GM19238 (cell line): ENCODE data around the gene EIF6.

ENCODE experiments used
- DNase-seq: peaks from one replicate; pipeline ENCODE4 v3.0.0; 2011; ENCODE audit warnings: low spot score; ENCODE audit not compliant: insufficient read length

Gene EIF6

GRCh38 chr20:35314816-35315631, 30.5 kb upstream of the EIF6 start:
- no peak for DNase-seq

DNA sequence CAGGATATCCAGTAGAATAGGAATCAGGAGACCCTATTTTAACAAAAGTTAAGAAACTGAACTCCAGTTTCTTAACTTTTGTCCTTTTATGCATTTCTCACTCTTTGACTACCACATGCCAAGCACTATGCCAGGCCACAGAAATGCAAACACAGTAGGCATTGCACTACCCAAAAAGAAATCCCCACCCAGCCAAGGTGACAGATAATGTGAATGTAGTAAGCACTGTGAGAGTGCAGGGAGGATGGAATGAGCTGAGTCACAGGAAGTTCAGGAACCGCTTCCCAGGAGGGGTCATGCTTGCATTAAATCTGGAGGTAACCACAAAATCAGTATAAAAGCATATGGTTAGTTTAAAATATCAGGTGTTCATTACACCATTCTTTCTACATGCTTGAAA, 27.7 kb upstream of the EIF6 start:
- no peak for DNase-seq

DNA sequence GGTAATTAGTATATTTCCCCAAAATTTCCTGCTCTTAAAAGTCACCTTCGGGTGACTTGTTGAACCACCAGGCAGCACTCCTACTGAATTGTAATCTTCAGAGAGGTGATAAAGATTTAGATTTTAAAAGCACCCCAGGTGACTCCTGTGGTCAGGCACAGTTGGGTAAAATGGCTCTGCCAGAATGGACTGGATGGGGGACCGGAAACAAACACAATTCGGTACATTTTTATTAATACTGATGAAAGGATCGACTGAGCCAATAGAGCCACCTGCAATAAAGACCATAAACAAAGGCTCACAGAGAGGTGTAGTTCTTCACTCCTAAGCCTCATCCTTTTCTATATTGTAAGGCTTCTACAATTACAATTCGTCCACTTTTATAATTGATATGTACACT, 27.2 kb upstream of the EIF6 start:
- DNase-seq, result no peak

GRCh38 chr20:35311409-35311808, 26.8 kb upstream of the EIF6 start:
- DNase-seq, result no peak

- no peak for DNase-seq
These were observed 23.4 kb upstream of the EIF6 start for GRCh38 chr20:35307666-35308653.

- DNase-seq, result no peak
These were observed 22.5 kb upstream of the EIF6 start for GRCh38 chr20:35306931-35307517.

GRCh38 chr20:35305682-35306556, 21.3 kb upstream of the EIF6 start:
- no peak for DNase-seq

DNA sequence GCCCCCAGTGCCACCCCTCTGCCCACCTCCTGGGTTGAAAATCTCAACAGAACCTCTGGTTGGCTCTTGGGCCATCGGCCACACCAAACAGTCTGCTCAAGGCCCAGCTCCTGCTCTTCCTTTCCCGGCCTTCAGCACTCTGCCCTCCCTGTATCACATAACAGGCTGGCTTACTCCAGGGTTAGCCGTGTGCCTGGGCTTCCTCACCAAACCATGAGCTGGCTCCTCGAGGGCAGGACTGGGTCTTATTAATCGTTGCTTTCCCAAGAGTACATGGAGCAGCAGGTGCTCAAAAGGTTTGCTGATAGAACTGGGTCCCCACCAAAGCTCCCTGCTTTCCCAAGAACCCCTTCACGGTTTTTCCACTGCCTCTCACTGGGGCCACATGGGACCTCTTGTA, 20.4 kb upstream of the EIF6 start:
- no peak for DNase-seq

GRCh38 chr20:35303735-35304491, 19.3 kb upstream of the EIF6 start:
- DNase-seq, result peak; percentile 85

DNA sequence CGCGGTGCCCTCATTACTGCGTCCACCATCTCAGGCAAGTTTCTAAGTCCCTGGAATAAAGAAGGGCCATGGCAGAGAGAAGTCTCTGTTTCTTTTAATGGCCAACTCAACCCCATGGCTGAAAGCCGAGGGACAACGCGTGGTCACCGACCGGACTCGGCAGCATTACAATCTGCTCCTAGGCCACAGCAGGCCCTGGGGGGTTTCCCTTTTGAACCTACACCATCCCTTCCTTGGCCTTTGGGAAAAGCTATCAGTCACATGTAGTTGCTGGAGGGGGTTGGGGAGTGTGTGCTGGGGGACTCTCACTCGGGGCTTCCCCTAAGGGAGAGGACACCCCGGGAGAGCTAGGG, 18.8 kb upstream of the EIF6 start:
- DNase-seq, result no peak

DNA sequence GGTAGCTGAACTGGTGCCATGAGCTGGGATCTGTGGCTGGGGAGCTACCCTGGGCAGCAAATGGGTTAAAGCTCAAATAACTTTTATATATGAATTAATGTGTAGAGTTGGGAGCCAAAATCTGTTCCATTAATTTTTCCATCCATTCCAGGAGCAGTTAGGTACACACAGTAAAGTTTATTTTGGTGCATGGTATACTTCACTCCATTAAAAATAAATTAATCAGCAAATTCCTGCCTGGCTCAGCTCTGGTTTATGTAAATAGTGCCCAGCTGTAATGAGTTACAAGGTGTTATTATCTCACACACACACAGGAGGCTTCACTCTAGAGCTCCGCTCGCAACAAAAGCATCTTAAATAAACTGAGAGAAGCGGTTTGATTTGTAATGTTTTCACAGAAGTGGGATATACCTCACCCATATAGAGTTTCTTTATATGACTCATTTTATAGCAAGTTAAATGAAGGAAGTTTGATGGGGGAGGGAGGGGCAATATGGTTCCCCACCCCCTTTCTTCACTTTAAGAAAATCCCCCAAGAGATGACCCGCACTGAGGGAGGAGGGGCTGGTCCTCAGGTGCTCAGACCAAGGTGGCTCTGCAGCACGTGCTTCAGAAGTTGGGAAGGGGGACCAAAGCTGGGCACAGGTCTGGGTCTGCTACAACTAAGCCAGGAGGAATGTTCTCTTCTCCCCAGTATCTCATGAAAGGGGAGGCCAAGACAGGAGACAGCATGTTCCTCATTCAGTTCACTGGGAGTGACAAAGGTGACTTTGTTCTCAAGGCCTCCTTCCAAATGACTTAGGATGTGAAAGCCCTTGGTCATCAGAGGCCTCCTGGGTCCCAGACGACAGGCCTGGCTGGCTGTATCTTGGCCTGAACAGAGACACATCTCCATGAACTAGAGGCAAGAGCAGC, 18.1 kb upstream of the EIF6 start:
- no peak for DNase-seq

- DNase-seq, result no peak
These were observed 16.9 kb upstream of the EIF6 start for GRCh38 chr20:35301426-35301825.

DNA sequence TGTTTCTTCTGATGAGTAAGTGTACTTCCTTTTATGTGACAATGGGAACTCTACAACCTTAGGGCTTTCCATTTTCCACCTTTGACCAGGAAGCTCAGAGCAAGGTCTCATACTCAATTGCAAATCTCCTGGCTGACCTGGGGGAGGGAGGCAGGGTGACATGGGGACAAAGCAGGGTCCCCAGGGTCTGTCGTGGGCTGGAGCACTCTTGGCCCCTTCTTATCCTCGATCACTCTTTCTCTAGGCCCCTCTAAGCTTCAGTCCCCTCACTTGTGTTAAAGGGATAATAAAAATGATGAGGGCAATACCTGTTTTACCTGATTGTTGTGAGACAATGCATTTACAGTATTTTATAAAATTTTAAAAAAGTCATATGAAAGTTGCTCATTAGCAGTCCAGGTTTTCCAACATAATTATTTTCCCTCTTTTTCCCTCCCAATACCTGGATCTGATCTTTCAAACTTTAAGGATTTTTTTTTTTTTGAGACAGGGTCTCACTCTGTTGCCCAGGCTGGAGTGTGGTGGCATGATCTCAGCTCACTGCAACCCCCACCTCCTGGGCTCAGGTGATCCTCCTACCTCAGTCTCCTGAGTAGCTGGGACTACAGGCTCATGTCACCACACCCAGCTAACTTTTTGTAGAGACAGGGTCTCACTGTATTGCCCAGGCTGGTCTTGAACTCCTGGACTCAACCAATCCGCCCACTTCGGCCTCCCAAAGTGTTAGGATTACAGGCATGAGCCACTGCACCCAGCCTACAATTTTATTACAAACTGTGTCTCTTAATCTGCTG, 16.1 kb upstream of the EIF6 start:
- DNase-seq, result no peak

DNA sequence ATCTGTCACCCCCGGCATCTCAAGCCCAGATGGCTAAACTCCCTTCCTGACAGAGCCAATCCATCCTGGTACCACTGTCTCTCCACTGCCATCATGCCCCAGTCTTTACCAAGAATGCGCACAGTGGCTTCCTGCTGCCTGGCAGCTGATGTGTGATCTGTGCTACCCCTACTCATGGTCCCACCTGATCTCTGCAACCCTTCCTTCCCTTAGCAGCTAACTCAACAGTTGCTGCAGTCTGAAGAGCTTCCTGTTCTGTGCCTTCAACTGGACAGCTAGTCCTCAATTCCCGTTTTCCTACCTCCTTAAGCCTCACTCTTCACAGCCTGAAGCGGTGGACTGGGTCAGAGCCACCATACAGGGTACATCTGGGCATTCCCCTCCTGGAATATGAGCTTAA, 15.2 kb upstream of the EIF6 start:
- DNase-seq, result no peak

DNA sequence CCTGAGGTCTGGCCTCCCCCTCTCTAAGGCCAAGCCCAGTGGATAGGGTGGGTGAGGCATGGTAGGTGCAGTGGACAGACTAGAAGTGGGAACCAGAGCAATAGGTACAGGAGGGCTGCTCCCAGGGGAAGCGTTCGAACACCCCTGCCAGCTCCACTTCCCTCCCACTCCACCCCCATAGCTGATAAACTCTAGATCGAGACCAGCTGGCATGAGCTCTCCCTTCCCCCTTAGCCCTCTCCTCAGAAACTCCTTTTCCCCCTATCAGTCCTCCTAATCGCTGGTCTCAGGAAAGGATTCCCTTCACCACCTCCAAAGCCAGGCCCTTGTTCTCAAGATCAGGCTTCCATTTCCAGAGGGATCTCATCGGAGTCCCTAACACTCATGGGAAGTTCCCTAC, 13.7 kb upstream of the EIF6 start:
- DNase-seq, result no peak

- no peak for DNase-seq
These were observed 13.2 kb upstream of the EIF6 start for GRCh38 chr20:35297740-35298139.

- DNase-seq, result no peak
These were observed 12.6 kb upstream of the EIF6 start for GRCh38 chr20:35297155-35297554.

DNA sequence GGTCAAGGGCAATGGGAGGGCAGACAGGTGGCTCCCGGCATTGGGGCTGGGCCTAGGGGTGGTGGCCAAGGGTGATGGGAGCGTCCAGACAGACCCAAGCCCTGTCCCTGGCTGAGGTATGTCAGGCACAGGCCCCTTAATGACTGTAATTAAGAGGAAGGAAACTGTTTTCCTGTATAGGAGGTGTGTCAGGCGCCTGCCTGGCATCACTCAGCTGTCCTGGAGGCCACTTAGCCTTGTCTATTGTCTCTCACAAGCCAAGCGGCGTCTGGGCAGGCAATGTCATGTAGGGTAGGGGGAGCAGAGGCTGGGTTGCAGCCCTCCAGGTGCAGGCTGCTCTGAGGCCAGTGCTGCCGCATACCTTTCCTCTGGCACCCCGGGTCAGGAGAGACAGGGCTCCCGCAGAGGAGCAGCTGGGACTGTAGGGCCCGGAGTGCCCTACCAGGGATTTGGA, 11.6 kb upstream of the EIF6 start:
- DNase-seq, result no peak
